HS-27A (cell line): ENCODE data around the gene GON7.

Source experiments
- DNase-seq: peaks from one replicate; pipeline ENCODE4 v3.0.0-alpha.2; 2012; ENCODE audit warnings: low read depth, missing footprints

The GON7 gene

GRCh38 chr14:93156693-93157369, 50.0 kb downstream of the GON7 start:
- DNase-seq = no peak

GRCh38 chr14:93155667-93156066, 51.2 kb downstream of the GON7 start:
- DNase-seq = no peak

- no peak for DNase-seq
Measured at GRCh38 chr14:93153121-93153520, 53.7 kb downstream of the GON7 start.
